T47D (cell line): ENCODE results near the gene SOWAHA.

ENCODE experiments used
- DNase-seq, 2 experiments: peaks; one replicate each; pipeline versions ENCODE4 v3.0.0 to v3.0.0-alpha.2; 2011 to 2012; ENCODE audit warnings: low read depth in 1 of 2, low spot score in 1 of 2
- JUND ChIP-seq: IDR thresholded peaks from 2 replicates; pipeline ENCODE4 v1.6.1; 2012; ENCODE audit warnings: low read depth
- in situ Hi-C: cut with HindIII; loops from 2 replicates; pipeline ENCODE4 v1.10.0; 2016; ENCODE audit warnings: low sequenced_read_pairs, low pct_unique_long_range_greater_than_20kb

SOWAHA gene

GRCh38 chr5:132820162-132820754, 7.2 kb downstream of the SOWAHA start:
- DNase-seq: peak; percentile 92 to 96
- TF ChIP-seq JUND: no peak
- in situ Hi-C loops: no loop called here

GRCh38 chr5:132821350-132821749, 8.2 kb downstream of the SOWAHA start:
- in situ Hi-C loops: no loop called here
- no peak for TF ChIP-seq JUND
- no peak for DNase-seq

GRCh38 chr5:132821791-132822190, 8.7 kb downstream of the SOWAHA start:
- in situ Hi-C loops: no loop called here
- no peak for DNase-seq
- no peak for TF ChIP-seq JUND

GRCh38 chr5:132822650-132823480, 9.8 kb downstream of the SOWAHA start:
- in situ Hi-C loops: no loop called here
- no peak for DNase-seq
- no peak for TF ChIP-seq JUND

GRCh38 chr5:132823481-132824050, 10.5 kb downstream of the SOWAHA start:
- no peak for TF ChIP-seq JUND
- DNase-seq: no peak
- in situ Hi-C loops: no loop called here

GRCh38 chr5:132824426-132824825, 11.3 kb downstream of the SOWAHA start:
- in situ Hi-C loops: no loop called here
- TF ChIP-seq JUND: no peak
- DNase-seq: no peak

- TF ChIP-seq JUND: no peak
- DNase-seq: no peak
Measured at GRCh38 chr5:132825033-132825833, 12.1 kb downstream of the SOWAHA start.

GRCh38 chr5:132825834-132826391, 12.8 kb downstream of the SOWAHA start:
- no peak for DNase-seq
- in situ Hi-C loops: no loop called here
- no peak for TF ChIP-seq JUND

More at GRCh38 chr5:132825033-132825833, 12.1 kb downstream of the SOWAHA start:
- in situ Hi-C loops: no loop called here

- no peak for TF ChIP-seq JUND
- in situ Hi-C loops: no loop called here
- DNase-seq: no peak
Measured at GRCh38 chr5:132826424-132827082, 13.5 kb downstream of the SOWAHA start.

- DNase-seq: no peak
- no peak for TF ChIP-seq JUND
- in situ Hi-C loops: no loop called here
Measured at GRCh38 chr5:132827943-132828673, 15.0 kb downstream of the SOWAHA start.

- DNase-seq: no peak
- no peak for TF ChIP-seq JUND
- in situ Hi-C loops: no loop called here
Measured at GRCh38 chr5:132828846-132829494, 15.9 kb downstream of the SOWAHA start.
